ENCODE results near the gene RGS6.

RGS6 gene

DNA sequence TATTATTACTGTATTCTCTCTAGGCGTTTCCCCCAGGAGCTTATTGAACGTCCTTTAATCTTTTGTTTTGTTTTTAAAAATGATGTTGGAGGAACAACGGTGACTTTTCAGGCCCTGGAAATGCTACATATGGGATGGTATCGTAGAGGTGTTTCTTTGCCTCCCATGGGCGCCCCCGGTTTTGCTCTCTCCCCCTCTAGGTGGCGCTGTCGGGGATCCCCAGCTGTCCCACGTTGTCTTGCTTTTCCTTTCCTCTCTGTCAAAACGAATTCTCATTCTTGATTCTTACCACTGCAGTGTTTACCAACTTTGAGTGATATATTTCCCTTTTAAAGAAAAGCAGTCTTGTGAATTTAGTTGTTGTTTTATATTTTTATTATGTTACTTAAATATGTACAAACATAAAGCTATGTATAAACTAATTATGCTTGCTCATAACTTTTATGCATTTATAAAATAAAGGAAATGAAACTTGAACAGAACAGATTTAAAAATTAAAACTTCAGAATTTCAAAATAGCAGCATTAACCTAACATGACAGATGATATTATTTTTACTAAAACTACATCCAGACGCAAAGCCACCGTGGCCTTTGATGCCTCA is 171.9 kb downstream of the RGS6 start:
- Histone ChIP-seq H4K20me1 (ENCODE audit: control insufficient read depth, insufficient read depth, low read depth, low read length) (no peaks in the 10 kb centered on the region), H3K27me3 (ENCODE audit: control insufficient read depth, low read length) (peaks cover 9% of the 10 kb centered on the region; the same call in 1 of the 2 replicates), H3K9me3 (ENCODE audit: control insufficient read depth, insufficient read depth, low read length) (no peaks in the 10 kb centered on the region), H3K4me2 (ENCODE audit: low read length) (no peak overlapping the region), H3K4me3 (ENCODE audit: low read length) (no peak overlapping the region), H3K36me3 (ENCODE audit: control insufficient read depth, low read length) (no peaks in the 10 kb centered on the region), H3F3A (ENCODE audit: control insufficient read depth, insufficient read depth) (no peaks in the 10 kb centered on the region), H3K4me1 (ENCODE audit: control insufficient read depth, low read length) (no peaks in the 10 kb centered on the region), H3K9me2 (replicated peaks; ENCODE audit: control insufficient read depth, low read length) (no peaks in the 10 kb centered on the region), H3K27ac (ENCODE audit: low read depth, low read length) (no peak overlapping the region), H3K79me2 (ENCODE audit: control insufficient read depth, low read length) (no peaks in the 10 kb centered on the region)
- TF ChIP-seq CTCF (IDR thresholded peaks at IDR 0.05; ENCODE audit: low read depth, low read length, poor library complexity, severe bottlenecking): peak; percentile 82
- no peak for TF ChIP-seq EZH2phosphoT487 (IDR thresholded peaks at IDR 0.05; ENCODE audit: borderline replicate concordance, low read length)

DNA sequence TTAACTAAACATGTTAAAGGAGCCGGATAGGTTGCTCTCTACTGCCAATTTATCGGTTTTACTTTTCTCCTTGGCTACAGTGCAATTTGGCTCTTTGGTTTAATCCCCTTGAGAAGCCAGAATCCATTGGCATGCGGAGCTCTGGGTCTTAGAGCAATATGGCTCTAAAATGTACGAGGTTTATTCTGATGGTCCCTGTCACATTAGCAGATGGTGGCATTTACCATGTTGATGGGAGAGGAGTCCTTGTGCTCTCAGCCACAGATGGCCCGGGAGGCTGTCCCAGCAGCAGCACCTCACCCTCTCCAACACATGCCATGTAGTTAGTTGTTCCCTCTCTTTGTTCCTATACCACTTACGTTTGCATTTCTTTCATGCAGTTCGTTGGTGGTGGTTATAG is 179.7 kb downstream of the RGS6 start:
- no peaks in the 10 kb centered on the region for H3K9me3 ChIP-seq (ENCODE audit: control insufficient read depth, insufficient read depth, low read length)
- no peaks in the 10 kb centered on the region for H3K4me1 ChIP-seq (ENCODE audit: control insufficient read depth, low read length)
- no peaks in the 10 kb centered on the region for H3K36me3 ChIP-seq (ENCODE audit: control insufficient read depth, low read length)
- no peaks in the 10 kb centered on the region for H4K20me1 ChIP-seq (ENCODE audit: control insufficient read depth, insufficient read depth, low read depth, low read length)
- TF ChIP-seq CTCF (IDR thresholded peaks at IDR 0.05; ENCODE audit: low read depth, low read length, poor library complexity, severe bottlenecking) (no peak), EZH2phosphoT487 (IDR thresholded peaks at IDR 0.05; ENCODE audit: borderline replicate concordance, low read length) (no peak)
- no peaks in the 10 kb centered on the region for H3F3A ChIP-seq (ENCODE audit: control insufficient read depth, insufficient read depth)
- H3K4me3 ChIP-seq (ENCODE audit: low read length): no peak overlapping the region
- H3K27me3 ChIP-seq (ENCODE audit: control insufficient read depth, low read length): no peaks in the 10 kb centered on the region
- no peaks in the 10 kb centered on the region for H3K9me2 ChIP-seq (replicated peaks; ENCODE audit: control insufficient read depth, low read length)
- H3K79me2 ChIP-seq (ENCODE audit: control insufficient read depth, low read length): no peaks in the 10 kb centered on the region
- H3K4me2 ChIP-seq (ENCODE audit: low read length): no peak overlapping the region
- no peak overlapping the region for H3K27ac ChIP-seq (ENCODE audit: low read depth, low read length)

GRCh38 chr14:72118841-72119240 is 186.6 kb downstream of the RGS6 start:
- Histone ChIP-seq H3F3A (ENCODE audit: control insufficient read depth, insufficient read depth) (no peaks in the 10 kb centered on the region), H3K9me2 (replicated peaks; ENCODE audit: control insufficient read depth, low read length) (no peaks in the 10 kb centered on the region), H3K79me2 (ENCODE audit: control insufficient read depth, low read length) (no peaks in the 10 kb centered on the region), H4K20me1 (ENCODE audit: control insufficient read depth, insufficient read depth, low read depth, low read length) (no peaks in the 10 kb centered on the region), H3K4me3 (ENCODE audit: low read length) (no peak overlapping the region), H3K27ac (ENCODE audit: low read depth, low read length) (no peak overlapping the region), H3K4me2 (ENCODE audit: low read length) (no peak overlapping the region), H3K36me3 (ENCODE audit: control insufficient read depth, low read length) (no peaks in the 10 kb centered on the region), H3K4me1 (ENCODE audit: control insufficient read depth, low read length) (no peaks in the 10 kb centered on the region), H3K27me3 (ENCODE audit: control insufficient read depth, low read length) (no peaks in the 10 kb centered on the region), H3K9me3 (ENCODE audit: control insufficient read depth, insufficient read depth, low read length) (no peaks in the 10 kb centered on the region)
- TF ChIP-seq EZH2phosphoT487 (IDR thresholded peaks at IDR 0.05; ENCODE audit: borderline replicate concordance, low read length) (no peak), CTCF (IDR thresholded peaks at IDR 0.05; ENCODE audit: low read depth, low read length, poor library complexity, severe bottlenecking) (no peak)

Measured in DOHH2 (cell line).